HG02642 (cell line): ENCODE data around the gene MCM3AP.

Source experiments
- ATAC-seq: cut with Tn5 transposase; IDR thresholded peaks from one replicate; pipeline ENCODE4 v1.9.1; 2021; ENCODE audit warnings: mild to moderate bottlenecking; ENCODE audit not compliant: unreplicated experiment, poor library complexity

MCM3AP gene

GRCh38 chr21:46221664-46222435 lies 63.6 kb downstream of the MCM3AP start:
- no peak for ATAC-seq

- no peak for ATAC-seq
Measured at GRCh38 chr21:46220847-46221246, 64.6 kb downstream of the MCM3AP start.

- ATAC-seq: no peak
Measured at GRCh38 chr21:46220275-46220810, 65.1 kb downstream of the MCM3AP start.

- no peak for ATAC-seq
Measured at GRCh38 chr21:46219591-46220239, 65.7 kb downstream of the MCM3AP start.

- ATAC-seq: no peak
Measured at GRCh38 chr21:46218906-46219590, 66.4 kb downstream of the MCM3AP start.

- no peak for ATAC-seq
Measured at GRCh38 chr21:46217511-46218196, 67.8 kb downstream of the MCM3AP start.

- no peak for ATAC-seq
Measured at GRCh38 chr21:46216132-46216747, 69.2 kb downstream of the MCM3AP start.

- no peak for ATAC-seq
Measured at GRCh38 chr21:46215436-46216131, 69.8 kb downstream of the MCM3AP start.

GRCh38 chr21:46214478-46215340 lies 70.7 kb downstream of the MCM3AP start:
- ATAC-seq: no peak

- ATAC-seq: no peak
Measured at GRCh38 chr21:46213620-46214286, 71.7 kb downstream of the MCM3AP start.

GRCh38 chr21:46212721-46213484 lies 72.5 kb downstream of the MCM3AP start:
- no peak for ATAC-seq

- no peak for ATAC-seq
Measured at GRCh38 chr21:46211786-46212720, 73.4 kb downstream of the MCM3AP start.

GRCh38 chr21:46211376-46211775 lies 74.0 kb downstream of the MCM3AP start:
- no peak for ATAC-seq

GRCh38 chr21:46210378-46211136 lies 74.9 kb downstream of the MCM3AP start:
- ATAC-seq: no peak
